Measurements from ENCODE around the gene KRTAP20-2. TPM values are rescaled to one million over a fixed set of nuclear protein-coding genes. Genes with fewer than 3 reads are reported as not detected.
A peak's percentile ranks its signal among the peaks of the same experiment; 100 is the strongest.

The KRTAP20-2 gene
- total and polyA plus RNA-seq, 10 of the 15 experiments (the other 5 are each of a cell fraction or from before 2014, with no cell fraction given), result not detected

- TF ChIP-seq SMC3 (IDR thresholded peaks at IDR 0.05; ENCODE audit: borderline replicate concordance, low read length), result no peak
- no peak for TF ChIP-seq YY1 (IDR thresholded peaks at IDR 0.05; ENCODE audit: low read depth, low read length)
- no peak for TF ChIP-seq CEBPB (IDR thresholded peaks at IDR 0.05; ENCODE audit: borderline replicate concordance in 1 of 2, low read depth in 2 of 2, low read length in 2 of 2)
These were observed 29.0 kb upstream of the KRTAP20-2 start (continued) for GRCh38 chr21:30605968-30606367.

GRCh38 chr21:30612132-30612531 lies 22.9 kb upstream of the KRTAP20-2 start:
- H4K20me1 ChIP-seq (ENCODE audit: control insufficient read depth, insufficient read depth), result no peaks in the 10 kb centered on the region
- no peaks in the 10 kb centered on the region for H3K4me1 ChIP-seq (ENCODE audit: control insufficient read depth, insufficient read depth, low read length)
- no peak overlapping the region for H3K9ac ChIP-seq (ENCODE audit: control insufficient read depth, insufficient read depth, low read length)
- H3K27ac ChIP-seq (ENCODE audit: control insufficient read depth, insufficient read depth), result no peak overlapping the region
- no peaks in the 10 kb centered on the region for H3K36me3 ChIP-seq (ENCODE audit: control insufficient read depth in 2 of 2, insufficient read depth in 2 of 2, low read length in 1 of 2)
- intact Hi-C loops (cut with micrococcal nuclease; ENCODE audit: unreplicated experiment) (no loop called here), in situ Hi-C loops (cut with MboI) (no loop called here)
- DNase-seq (ENCODE audit: low read depth, low spot score) (no peak), FAIRE-seq (no peak), ATAC-seq (peak; percentile 47)
- H3K4me2 ChIP-seq (ENCODE audit: control insufficient read depth, insufficient read depth), result no peak overlapping the region
- WGBS (ENCODE audit: insufficient coverage, insufficient replicate concordance, low lambda C conversion rate, missing lambda C conversion rate), result 49% methylated on average over 2 of the region's 2 CpGs
- BruUV-seq (replicated peaks), result no TSS peak
- SMC1A ChIA-PET (ENCODE audit: uncharacterized antibody, unreplicated experiment), result no interaction called here
- CTCF ChIA-PET, result interaction anchor here (1.3 kb wide), 1 partner anchor 106 kb away, joined by 3 read pairs; the partner anchor contains the start of gene KRTAP21-3
- TF ChIP-seq NFYB (IDR thresholded peaks at IDR 0.05; ENCODE audit: insufficient read depth, low read depth, low read length) (no peak), STAT1 (conservative IDR thresholded peaks at IDR 0.05) (no peak), HDAC2 (IDR thresholded peaks at IDR 0.05) (no peak), MTA2 (IDR thresholded peaks at IDR 0.05; ENCODE audit: low read depth) (no peak)
- POLR2A ChIA-PET, result no interaction called here
- H2AFZ ChIP-seq (ENCODE audit: control insufficient read depth, low read depth, low read length), result no peak overlapping the region
- RAD21 ChIA-PET (ENCODE audit: unreplicated experiment), result no interaction called here
- no peaks in the 10 kb centered on the region for H3K27me3 ChIP-seq (replicated peaks in 1 of 2; ENCODE audit: control insufficient read depth in 2 of 2, insufficient read depth in 2 of 2, low read length in 1 of 2)
- H3K4me3 ChIP-seq, result no peak overlapping the region
- no peaks in the 10 kb centered on the region for H3K9me3 ChIP-seq (replicated peaks; ENCODE audit: control insufficient read depth, insufficient read depth, low read length)
- H3K79me2 ChIP-seq (ENCODE audit: control insufficient read depth, insufficient read depth, low read length), result no peaks in the 10 kb centered on the region

GRCh38 chr21:30613836-30614235 lies 21.2 kb upstream of the KRTAP20-2 start, which contains the start of gene KRTAP6-1:
TSS of gene KRTAP6-1 (minus strand) at chr21:30613930. CDS start at chr21:30613904, 26 bp downstream.
- Histone ChIP-seq H3K4me1 (ENCODE audit: control insufficient read depth, insufficient read depth, low read length) (no peaks in the 10 kb centered on the region), H3K4me2 (ENCODE audit: control insufficient read depth, insufficient read depth) (no peak within 1 kb of the TSS), H3K36me3 (ENCODE audit: control insufficient read depth in 2 of 2, insufficient read depth in 2 of 2, low read length in 1 of 2) (no peaks in the 10 kb centered on the region), H3K4me3 (no peak within 1 kb of the TSS), H3K27ac (ENCODE audit: control insufficient read depth, insufficient read depth) (no peak within 1 kb of the TSS), H3K27me3 (replicated peaks in 1 of 2; ENCODE audit: control insufficient read depth in 2 of 2, insufficient read depth in 2 of 2, low read length in 1 of 2) (no peaks in the 10 kb centered on the region), H4K20me1 (ENCODE audit: control insufficient read depth, insufficient read depth) (no peaks in the 10 kb centered on the region), H3K9ac (ENCODE audit: control insufficient read depth, insufficient read depth, low read length) (no peak within 1 kb of the TSS), H2AFZ (ENCODE audit: control insufficient read depth, low read depth, low read length) (no peak within 1 kb of the TSS), H3K79me2 (ENCODE audit: control insufficient read depth, insufficient read depth, low read length) (no peaks in the 10 kb centered on the region), H3K9me3 (replicated peaks; ENCODE audit: control insufficient read depth, insufficient read depth, low read length) (no peaks in the 10 kb centered on the region)
- intact Hi-C loops (cut with micrococcal nuclease; ENCODE audit: unreplicated experiment), result no loop called here
- BruUV-seq (replicated peaks), result no TSS peak
- in situ Hi-C loops (cut with MboI), result no loop called here
- ATAC-seq, result peak; percentile 48; the same call in 2 of the 3 replicates
- POLR2A ChIA-PET, result no interaction called here
- RAD21 ChIA-PET (ENCODE audit: unreplicated experiment), result no interaction called here
- SMC1A ChIA-PET (ENCODE audit: uncharacterized antibody, unreplicated experiment), result no interaction called here
- TF ChIP-seq PKNOX1 (IDR thresholded peaks at IDR 0.05) (no peak), MXI1 (IDR thresholded peaks at IDR 0.05; ENCODE audit: low read depth, low read length) (no peak), CHD4 (IDR thresholded peaks at IDR 0.05) (no peak), SREBF2 (IDR thresholded peaks at IDR 0.05; ENCODE audit: low read length) (no peak), SREBF1 (IDR thresholded peaks at IDR 0.05; ENCODE audit: low read length) (no peak), ZNF622 (IDR thresholded peaks at IDR 0.05) (no peak), SRF (IDR thresholded peaks at IDR 0.05; ENCODE audit: low read depth in 2 of 2, low read length in 2 of 2) (no peak)
- CTCF ChIA-PET, result no interaction called here
- 47% methylated on average over 2 of the region's 2 CpGs for WGBS (ENCODE audit: insufficient coverage, insufficient replicate concordance, low lambda C conversion rate, missing lambda C conversion rate)
- FAIRE-seq, result no peak
- DNase-seq (ENCODE audit: low read depth, low spot score), result no peak
